H9 (cell line): ENCODE results near the gene SEMA3F. TPM values are rescaled to one million over a fixed set of nuclear protein-coding genes. Genes with fewer than 3 reads are reported as not detected.

Experiments
- DNase-seq: peaks from one replicate; pipeline ENCODE4 v3.0.0-alpha.2; 2017
- H2AFZ ChIP-seq: one replicate; pipeline ENCODE4 v1.6.1; 2013; ENCODE audit warnings: mild to moderate bottlenecking, low read length, control low read depth, moderate library complexity
- H2AK5ac ChIP-seq: 2 replicates; pipeline ENCODE4 v1.6.1; 2013; ENCODE audit warnings: low read length, control low read depth, mixed read lengths; ENCODE audit not compliant: insufficient read length
- H2BK120ac ChIP-seq: one replicate; pipeline ENCODE4 v1.6.1; 2013; ENCODE audit warnings: low read depth, mild to moderate bottlenecking, low read length, control low read depth, inconsistent platforms; ENCODE audit not compliant: poor library complexity, severe bottlenecking
- H2BK12ac ChIP-seq: 2 replicates; pipeline ENCODE4 v1.6.1; 2013; ENCODE audit warnings: low read length, control low read depth, mixed read lengths, low read depth; ENCODE audit not compliant: insufficient read length
- H2BK15ac ChIP-seq: 2 replicates; pipeline ENCODE4 v1.6.1; 2013; ENCODE audit warnings: low read depth, low read length, control low read depth
- H2BK20ac ChIP-seq: one replicate; pipeline ENCODE4 v1.6.1; 2013; ENCODE audit warnings: low read depth, mild to moderate bottlenecking, low read length, control low read depth, inconsistent platforms; ENCODE audit not compliant: poor library complexity, severe bottlenecking
- H2BK5ac ChIP-seq: 2 replicates; pipeline ENCODE4 v1.6.1; 2013; ENCODE audit warnings: low read length, control low read depth, mixed read lengths; ENCODE audit not compliant: insufficient read length
- H3K14ac ChIP-seq: 2 replicates; pipeline ENCODE4 v1.6.1; 2013; ENCODE audit warnings: low read length, control low read depth; ENCODE audit not compliant: insufficient read depth
- H3K18ac ChIP-seq: 2 replicates; pipeline ENCODE4 v1.6.1; 2013; ENCODE audit warnings: low read depth, mild to moderate bottlenecking, mixed read lengths, low read length, control low read depth; ENCODE audit not compliant: insufficient read length
- H3K23ac ChIP-seq: 2 replicates; pipeline ENCODE4 v1.6.1; 2013; ENCODE audit warnings: low read length, control low read depth, mixed read lengths, low read depth; ENCODE audit not compliant: insufficient read length
- H3K23me2 ChIP-seq: 2 replicates; pipeline ENCODE4 v1.6.1; 2013; ENCODE audit warnings: low read depth, mild to moderate bottlenecking, mixed read lengths, low read length, control low read depth; ENCODE audit not compliant: insufficient read length, poor library complexity, severe bottlenecking
- H3K27ac ChIP-seq: 2 replicates; pipeline ENCODE4 v1.5.1; 2013; ENCODE audit warnings: low read length, control low read depth, mixed read lengths, low read depth; ENCODE audit not compliant: insufficient read length
- H3K27me3 ChIP-seq: 2 replicates; pipeline ENCODE4 v1.6.1; 2013; ENCODE audit warnings: low read length, control low read depth, inconsistent platforms; ENCODE audit not compliant: insufficient read depth
- H3K4ac ChIP-seq: 2 replicates; pipeline ENCODE4 v1.6.1; 2013; ENCODE audit warnings: low read depth, mild to moderate bottlenecking, control low read depth, inconsistent platforms, low read length, moderate library complexity
- H3K4me1 ChIP-seq: 2 replicates; pipeline ENCODE4 v1.6.1; 2013; ENCODE audit warnings: low read length, control low read depth, inconsistent platforms; ENCODE audit not compliant: insufficient read depth
- H3K4me2 ChIP-seq: 2 replicates; pipeline ENCODE4 v1.6.1; 2013; ENCODE audit warnings: low read length, control low read depth, mixed read lengths; ENCODE audit not compliant: insufficient read length, insufficient read depth
- H3K56ac ChIP-seq: 2 replicates; pipeline ENCODE4 v1.6.1; 2013; ENCODE audit warnings: low read depth, mild to moderate bottlenecking, mixed read lengths, low read length, control low read depth; ENCODE audit not compliant: insufficient read length
- H3K79me1 ChIP-seq: 2 replicates; pipeline ENCODE4 v1.6.1; 2013; ENCODE audit warnings: low read depth, mild to moderate bottlenecking, moderate library complexity, low read length, control low read depth, inconsistent platforms; ENCODE audit not compliant: insufficient read depth, poor library complexity, severe bottlenecking
- H3K79me2 ChIP-seq: 2 replicates; pipeline ENCODE4 v1.6.1; 2013; ENCODE audit warnings: low read length, control low read depth, inconsistent platforms; ENCODE audit not compliant: insufficient read depth
- H3K9ac ChIP-seq: 2 replicates; pipeline ENCODE4 v1.6.1; 2013; ENCODE audit warnings: low read length, control low read depth, mixed read lengths; ENCODE audit not compliant: insufficient read length; ENCODE audit errors: extremely low read depth
- H3K9me3 ChIP-seq: one replicate; pipeline ENCODE4 v1.6.1; 2013; ENCODE audit warnings: low read depth, low read length, inconsistent platforms; ENCODE audit not compliant: control insufficient read depth
- H3T11ph ChIP-seq: one replicate; pipeline ENCODE4 v1.6.1; 2013; ENCODE audit warnings: mild to moderate bottlenecking, low read length, control low read depth, inconsistent platforms
- H4K20me1 ChIP-seq: one replicate; pipeline ENCODE4 v1.6.1; 2013; ENCODE audit not compliant: control insufficient read depth, insufficient read length, insufficient read depth
- H4K5ac ChIP-seq: 2 replicates; pipeline ENCODE4 v1.6.1; 2013; ENCODE audit warnings: low read depth, mild to moderate bottlenecking, mixed read lengths, low read length, control low read depth; ENCODE audit not compliant: insufficient read length
- H4K8ac ChIP-seq: replicated peaks from 2 replicates; pipeline ENCODE4 v1.6.1; 2013; ENCODE audit warnings: low read length, control low read depth, mixed read lengths, low read depth; ENCODE audit not compliant: insufficient read length
- H4K91ac ChIP-seq: 2 replicates; pipeline ENCODE4 v1.6.1; 2013; ENCODE audit warnings: low read depth, mild to moderate bottlenecking, moderate library complexity, mixed read lengths, low read length, control low read depth; ENCODE audit not compliant: insufficient read length
- H3K27ac Mint-ChIP-seq, 3 experiments: 2 replicates in 2 of 3; 3 replicates in 1 of 3; pipeline ENCODE4 v1.8.0; 2020 to 2021; ENCODE audit warnings: mixed read lengths in 3 of 3, mild to moderate bottlenecking in 1 of 3, moderate library complexity in 1 of 3
- H3K27me3 Mint-ChIP-seq: 2 replicates; pipeline ENCODE4 v1.8.0; 2021; ENCODE audit warnings: low read depth, mild to moderate bottlenecking, moderate library complexity, mixed read lengths
- H3K36me3 Mint-ChIP-seq, 3 experiments: 2 replicates in 2 of 3; 3 replicates in 1 of 3; pipeline ENCODE4 v1.8.0; 2020 to 2021; ENCODE audit warnings: low read depth in 3 of 3, mixed read lengths in 3 of 3; ENCODE audit not compliant: insufficient read depth in 1 of 3
- H3K4me1 Mint-ChIP-seq, 2 experiments: 2 replicates each; pipeline ENCODE4 v1.8.0; 2020; ENCODE audit warnings: mixed read lengths in 2 of 2
- H3K4me3 Mint-ChIP-seq, 2 experiments: 2 replicates in 1 of 2; 3 replicates in 1 of 2; pipeline ENCODE4 v1.8.0; 2020 to 2021; ENCODE audit warnings: mild to moderate bottlenecking in 2 of 2, mixed read lengths in 2 of 2, moderate library complexity in 1 of 2
- H3K9me3 Mint-ChIP-seq, 2 experiments: 2 replicates in 1 of 2; 3 replicates in 1 of 2; pipeline ENCODE4 v1.8.0; 2020; ENCODE audit warnings: mild to moderate bottlenecking in 2 of 2, mixed read lengths in 2 of 2, moderate library complexity in 1 of 2
- CTCF ChIP-seq: fragments of 200-600 bp; sonication (generic); conservative IDR thresholded peaks from 3 replicates; pipeline ENCODE4 v1.8.0; 2021; ENCODE audit warnings: antibody characterized with exemption, mild to moderate bottlenecking
- WGBS: extraction: QIAGEN DNeasy Blood & Tissue Kit; methylation state at CpG from one replicate; pipeline ENCODE4 v1.1.7; 2013; ENCODE audit warnings: missing lambda C conversion rate, low lambda C conversion rate, mixed read lengths; ENCODE audit not compliant: insufficient read length; ENCODE audit errors: extremely low coverage; 5-methylcytosine and 5-hydroxymethylcytosine counted together
- total RNA-seq: library from RNA; stranded (reverse); gene quantifications from 2 replicates; pipeline ENCODE4 v1.2.1, GENCODE V29; 2021

The SEMA3F gene
- total RNA-seq, 1 experiment from 2014 or later, result 14.3 TPM

- no peak overlapping the region for H3K23ac ChIP-seq
- H4K8ac ChIP-seq, result no peak overlapping the region
- H4K20me1 ChIP-seq, result no peaks in the 10 kb centered on the region
- peaks cover 40 to 52% of the 10 kb centered on the region in 2 experiments for H3K4me1 Mint-ChIP-seq
- no peak overlapping the region for H2BK12ac ChIP-seq
- no peaks in the 10 kb centered on the region for H3K9me3 Mint-ChIP-seq
- H3K4me2 ChIP-seq, result no peak overlapping the region
- TF ChIP-seq CTCF, result no peak
- no peak overlapping the region for H3T11ph ChIP-seq
- no peak overlapping the region for H2BK15ac ChIP-seq
- H3K27ac ChIP-seq, result no peak overlapping the region
- no peaks in the 10 kb centered on the region for H3K79me2 ChIP-seq
- no peak overlapping the region for H2BK20ac ChIP-seq
- H3K4me3 Mint-ChIP-seq, result no peak overlapping the region
- no peak for DNase-seq
- no peak overlapping the region for H2AFZ ChIP-seq
- no peak overlapping the region for H4K5ac ChIP-seq
- no CpG with 5 or more reads among the region's 7 CpGs for WGBS
- H3K23me2 ChIP-seq, result peaks cover 13% of the 10 kb centered on the region
- peaks cover 2% of the 10 kb centered on the region for H3K79me1 ChIP-seq
- no peak overlapping the region for H3K27ac Mint-ChIP-seq
- no peak overlapping the region for H3K4ac ChIP-seq
- peaks cover 16 to 41% (median 29%) of the 10 kb centered on the region in 3 experiments; a peak in 6 of 7 replicates for H3K36me3 Mint-ChIP-seq
- no peak overlapping the region for H3K56ac ChIP-seq
- H3K27me3 ChIP-seq, result no peaks in the 10 kb centered on the region
- peaks cover 8% of the 10 kb centered on the region; the same call in 1 of the 2 replicates for H3K27me3 Mint-ChIP-seq
- H2BK5ac ChIP-seq, result no peak overlapping the region
- H3K18ac ChIP-seq, result no peak overlapping the region
- H3K4me1 ChIP-seq, result peaks cover under 1% of the 10 kb centered on the region
- no peak overlapping the region for H4K91ac ChIP-seq
- no peaks in the 10 kb centered on the region for H3K9me3 ChIP-seq
- no peak overlapping the region for H2BK120ac ChIP-seq
- H3K14ac ChIP-seq, result no peak overlapping the region
- no peak overlapping the region for H3K9ac ChIP-seq
- no peak overlapping the region for H2AK5ac ChIP-seq
Observed at GRCh38 chr3:50160561-50160983, 5.4 kb downstream of the SEMA3F start.
